Measurements from ENCODE around the gene SYS1. TPM values are rescaled to one million over a fixed set of nuclear protein-coding genes. Genes with fewer than 3 reads are reported as not detected.

Gene SYS1
- polyA plus RNA-seq, 1 donor from 2014 or later: 16.1 TPM

DNA sequence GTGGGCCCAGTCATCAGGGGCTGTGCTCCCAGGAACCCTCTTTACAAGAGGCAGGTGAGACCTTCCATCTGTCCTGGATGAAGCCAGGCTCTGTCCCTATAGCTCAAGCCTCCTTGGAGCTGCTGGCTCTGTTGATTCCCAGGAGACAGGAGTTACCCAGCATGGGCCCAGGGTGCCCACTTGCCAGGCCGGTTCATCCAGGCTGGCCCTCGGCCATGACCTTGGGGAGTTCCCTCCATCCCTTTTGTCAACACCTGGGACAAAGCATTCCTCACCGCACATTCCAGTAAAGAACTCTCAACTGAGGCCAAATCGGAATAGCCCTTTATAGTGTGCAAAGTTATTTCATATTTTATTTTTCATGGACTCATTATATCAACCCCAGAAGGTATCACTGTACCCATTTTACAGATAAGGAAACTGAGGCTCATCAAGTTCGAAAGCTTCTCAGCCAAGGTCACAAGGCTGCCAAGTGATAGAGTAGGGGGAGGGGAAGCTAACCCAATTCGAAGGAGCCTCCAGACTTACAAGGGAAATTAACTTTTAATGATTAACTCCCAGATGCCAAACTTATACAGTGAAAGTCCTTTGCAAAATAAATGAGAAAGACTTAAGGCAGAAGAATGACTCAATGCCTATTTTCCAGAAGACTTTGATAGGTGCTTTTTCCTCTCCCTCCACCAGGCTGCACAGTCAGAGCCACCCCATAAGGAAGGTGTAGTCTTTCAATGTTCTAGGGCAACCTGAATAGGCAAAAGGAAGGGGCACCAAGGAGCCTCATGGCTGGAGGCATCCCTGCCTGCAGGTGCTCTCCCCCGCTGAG is 33.2 kb upstream of the SYS1 start:
- H3K9me3 ChIP-seq (ENCODE audit: low read length): no peaks in the 10 kb centered on the region
- H3K4me2 ChIP-seq (ENCODE audit: low read length): no peak overlapping the region
- no peaks in the 10 kb centered on the region for H3K79me2 ChIP-seq (replicated peaks; ENCODE audit: insufficient read depth, low read length)
- TF ChIP-seq, protein P1, sequence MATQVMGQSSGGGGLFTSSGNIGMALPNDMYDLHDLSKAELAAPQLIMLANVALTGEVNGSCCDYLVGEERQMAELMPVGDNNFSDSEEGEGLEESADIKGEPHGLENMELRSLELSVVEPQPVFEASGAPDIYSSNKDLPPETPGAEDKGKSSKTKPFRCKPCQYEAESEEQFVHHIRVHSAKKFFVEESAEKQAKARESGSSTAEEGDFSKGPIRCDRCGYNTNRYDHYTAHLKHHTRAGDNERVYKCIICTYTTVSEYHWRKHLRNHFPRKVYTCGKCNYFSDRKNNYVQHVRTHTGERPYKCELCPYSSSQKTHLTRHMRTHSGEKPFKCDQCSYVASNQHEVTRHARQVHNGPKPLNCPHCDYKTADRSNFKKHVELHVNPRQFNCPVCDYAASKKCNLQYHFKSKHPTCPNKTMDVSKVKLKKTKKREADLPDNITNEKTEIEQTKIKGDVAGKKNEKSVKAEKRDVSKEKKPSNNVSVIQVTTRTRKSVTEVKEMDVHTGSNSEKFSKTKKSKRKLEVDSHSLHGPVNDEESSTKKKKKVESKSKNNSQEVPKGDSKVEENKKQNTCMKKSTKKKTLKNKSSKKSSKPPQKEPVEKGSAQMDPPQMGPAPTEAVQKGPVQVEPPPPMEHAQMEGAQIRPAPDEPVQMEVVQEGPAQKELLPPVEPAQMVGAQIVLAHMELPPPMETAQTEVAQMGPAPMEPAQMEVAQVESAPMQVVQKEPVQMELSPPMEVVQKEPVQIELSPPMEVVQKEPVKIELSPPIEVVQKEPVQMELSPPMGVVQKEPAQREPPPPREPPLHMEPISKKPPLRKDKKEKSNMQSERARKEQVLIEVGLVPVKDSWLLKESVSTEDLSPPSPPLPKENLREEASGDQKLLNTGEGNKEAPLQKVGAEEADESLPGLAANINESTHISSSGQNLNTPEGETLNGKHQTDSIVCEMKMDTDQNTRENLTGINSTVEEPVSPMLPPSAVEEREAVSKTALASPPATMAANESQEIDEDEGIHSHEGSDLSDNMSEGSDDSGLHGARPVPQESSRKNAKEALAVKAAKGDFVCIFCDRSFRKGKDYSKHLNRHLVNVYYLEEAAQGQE (IDR thresholded peaks at IDR 0.05; ENCODE audit: borderline replicate concordance): no peak
- TF ChIP-seq RAD21 (conservative IDR thresholded peaks at IDR 0.05) (no peak), POLR2AphosphoS5 (IDR thresholded peaks at IDR 0.05) (no peak)
- no peak overlapping the region for H3K4me3 ChIP-seq (ENCODE audit: low read length)
- H3K36me3 ChIP-seq (ENCODE audit: insufficient read depth, low read length): no peaks in the 10 kb centered on the region
- no peaks in the 10 kb centered on the region for H4K20me1 ChIP-seq (ENCODE audit: insufficient read depth)
- no peaks in the 10 kb centered on the region for H3K27me3 ChIP-seq (ENCODE audit: insufficient read depth, low read depth, low read length)
- no peaks in the 10 kb centered on the region for H3F3A ChIP-seq (ENCODE audit: insufficient read depth, low read length, poor library complexity, severe bottlenecking)
- no peak overlapping the region for H3K27ac ChIP-seq (ENCODE audit: low read length)
- no peak overlapping the region for H2AFZ ChIP-seq (ENCODE audit: low read depth, low read length)
- H3K9me2 ChIP-seq (ENCODE audit: insufficient read depth, low read length): no peaks in the 10 kb centered on the region
- no peak overlapping the region for H3K9ac ChIP-seq (ENCODE audit: low read length)

DNA sequence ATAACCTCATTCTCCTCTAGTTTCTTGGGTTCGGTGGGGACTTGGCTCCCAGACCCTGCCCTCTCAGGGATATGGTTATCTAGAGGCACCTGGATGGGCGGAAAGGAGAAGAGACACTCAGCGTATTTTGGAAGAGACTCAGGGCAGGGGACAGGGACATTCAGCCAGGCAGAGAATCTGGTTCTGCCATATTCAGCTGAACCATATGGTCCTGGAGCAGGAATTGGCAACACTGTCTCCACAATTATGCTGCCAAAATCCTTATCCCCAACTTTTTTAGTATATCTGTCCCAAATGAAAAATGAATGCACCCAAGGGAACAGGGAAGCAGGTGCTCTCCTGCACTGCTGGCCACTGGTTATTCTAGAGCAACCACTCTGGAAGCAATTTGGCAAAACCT is 32.5 kb upstream of the SYS1 start:
- no peaks in the 10 kb centered on the region for H3K36me3 ChIP-seq (ENCODE audit: insufficient read depth, low read length)
- H3K4me2 ChIP-seq (ENCODE audit: low read length): no peak overlapping the region
- no peaks in the 10 kb centered on the region for H4K20me1 ChIP-seq (ENCODE audit: insufficient read depth)
- H3K27me3 ChIP-seq (ENCODE audit: insufficient read depth, low read depth, low read length): no peaks in the 10 kb centered on the region
- no peaks in the 10 kb centered on the region for H3K9me3 ChIP-seq (ENCODE audit: low read length)
- no peak overlapping the region for H2AFZ ChIP-seq (ENCODE audit: low read depth, low read length)
- no peaks in the 10 kb centered on the region for H3F3A ChIP-seq (ENCODE audit: insufficient read depth, low read length, poor library complexity, severe bottlenecking)
- no peak overlapping the region for H3K27ac ChIP-seq (ENCODE audit: low read length)
- H3K9ac ChIP-seq (ENCODE audit: low read length): no peak overlapping the region
- H3K9me2 ChIP-seq (ENCODE audit: insufficient read depth, low read length): no peaks in the 10 kb centered on the region
- TF ChIP-seq POLR2AphosphoS5 (IDR thresholded peaks at IDR 0.05) (no peak), RAD21 (conservative IDR thresholded peaks at IDR 0.05) (no peak), EZH2 (IDR thresholded peaks at IDR 0.05; ENCODE audit: borderline replicate concordance, insufficient read depth, low read length, poor library complexity, severe bottlenecking) (no peak), SMC3 (conservative IDR thresholded peaks at IDR 0.05; ENCODE audit: poor library complexity) (no peak), TAF1 (IDR thresholded peaks at IDR 0.05; ENCODE audit: low read depth) (no peak), MXI1 (conservative IDR thresholded peaks at IDR 0.05; ENCODE audit: poor library complexity, severe bottlenecking) (no peak), EP300 (conservative IDR thresholded peaks at IDR 0.05; ENCODE audit: poor library complexity, severe bottlenecking) (no peak)
- TF ChIP-seq, protein P1 (IDR thresholded peaks at IDR 0.05; ENCODE audit: borderline replicate concordance): no peak
- TF ChIP-seq, protein P2, sequence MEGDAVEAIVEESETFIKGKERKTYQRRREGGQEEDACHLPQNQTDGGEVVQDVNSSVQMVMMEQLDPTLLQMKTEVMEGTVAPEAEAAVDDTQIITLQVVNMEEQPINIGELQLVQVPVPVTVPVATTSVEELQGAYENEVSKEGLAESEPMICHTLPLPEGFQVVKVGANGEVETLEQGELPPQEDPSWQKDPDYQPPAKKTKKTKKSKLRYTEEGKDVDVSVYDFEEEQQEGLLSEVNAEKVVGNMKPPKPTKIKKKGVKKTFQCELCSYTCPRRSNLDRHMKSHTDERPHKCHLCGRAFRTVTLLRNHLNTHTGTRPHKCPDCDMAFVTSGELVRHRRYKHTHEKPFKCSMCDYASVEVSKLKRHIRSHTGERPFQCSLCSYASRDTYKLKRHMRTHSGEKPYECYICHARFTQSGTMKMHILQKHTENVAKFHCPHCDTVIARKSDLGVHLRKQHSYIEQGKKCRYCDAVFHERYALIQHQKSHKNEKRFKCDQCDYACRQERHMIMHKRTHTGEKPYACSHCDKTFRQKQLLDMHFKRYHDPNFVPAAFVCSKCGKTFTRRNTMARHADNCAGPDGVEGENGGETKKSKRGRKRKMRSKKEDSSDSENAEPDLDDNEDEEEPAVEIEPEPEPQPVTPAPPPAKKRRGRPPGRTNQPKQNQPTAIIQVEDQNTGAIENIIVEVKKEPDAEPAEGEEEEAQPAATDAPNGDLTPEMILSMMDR (IDR thresholded peaks at IDR 0.05; ENCODE audit: poor library complexity, severe bottlenecking): no peak
- H3K79me2 ChIP-seq (replicated peaks; ENCODE audit: insufficient read depth, low read length): no peaks in the 10 kb centered on the region
- no peak overlapping the region for H3K4me3 ChIP-seq (ENCODE audit: low read length)

Measured in neural cell (in vitro differentiated cells).